NCI-H128 (cell line): Measurements from ENCODE around the gene ACTL9.

Experiments
- DNase-seq: peaks from one replicate; lab custom pipeline; 2025; ENCODE audit not compliant: unreplicated experiment; lab: John Stamatoyannopoulos, UW

The ACTL9 gene

DNA sequence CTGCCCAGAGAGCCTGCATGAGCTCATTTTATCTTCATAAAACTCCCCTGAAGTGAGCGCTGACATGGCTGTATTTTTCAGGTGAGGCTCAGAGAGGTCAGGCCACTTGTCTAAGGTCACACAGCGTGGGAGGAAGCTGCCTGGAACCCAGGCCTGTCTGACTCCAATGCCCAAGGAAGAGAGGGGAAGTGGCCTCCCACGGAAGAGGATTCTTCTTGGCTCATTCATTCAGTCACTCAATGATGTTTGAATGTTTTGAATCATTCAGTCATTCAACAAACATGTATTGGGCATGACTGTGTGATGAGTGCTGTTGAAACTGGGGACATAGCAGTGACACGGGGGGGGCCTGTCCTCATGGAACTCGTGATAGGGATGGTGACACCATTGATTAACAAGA is 12.0 kb downstream of the ACTL9 start:
- no peak for DNase-seq

DNA sequence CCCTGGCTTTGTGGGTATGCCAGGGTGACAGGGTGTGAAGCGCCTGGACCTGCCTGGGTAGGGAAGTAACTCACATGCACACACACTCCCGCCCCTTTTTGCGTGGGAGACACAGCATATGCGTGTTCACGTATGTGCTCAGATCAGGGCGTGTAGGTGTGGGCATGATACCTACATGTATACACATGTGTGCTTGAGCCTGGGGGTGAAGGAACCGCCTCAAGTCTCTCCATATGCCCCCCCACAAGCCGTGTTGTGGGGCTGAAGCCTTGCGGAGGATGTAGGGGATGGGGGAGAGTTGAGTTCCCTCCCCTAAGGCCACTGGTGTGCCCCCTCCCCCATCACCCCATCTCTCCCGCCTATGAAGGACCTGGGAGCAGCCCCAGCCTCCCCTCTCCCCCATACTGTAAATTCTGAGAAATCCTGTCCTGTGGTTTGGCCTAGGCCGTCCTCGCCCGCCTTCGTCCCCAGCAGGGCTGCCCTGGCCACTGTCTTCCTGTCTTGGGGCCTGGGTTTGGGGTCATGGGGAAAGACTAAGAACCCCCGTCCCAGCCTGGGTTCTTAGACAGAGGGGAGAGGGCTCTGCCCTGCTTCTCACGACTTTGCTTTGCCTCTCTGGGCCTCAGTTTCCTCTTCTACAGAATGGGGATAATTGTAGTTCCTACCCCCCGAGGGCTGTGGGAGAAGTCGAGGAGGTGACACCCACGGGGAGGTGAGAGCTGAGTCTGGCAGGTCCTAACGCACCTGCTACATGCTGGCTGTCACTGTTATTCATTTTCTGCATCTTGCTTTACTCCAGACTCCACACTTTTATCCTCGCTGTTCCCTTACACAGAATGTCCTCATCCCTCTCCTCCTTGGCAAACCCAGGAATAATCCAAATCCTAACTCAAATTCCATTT is 14.3 kb downstream of the ACTL9 start:
- no peak for DNase-seq

DNA sequence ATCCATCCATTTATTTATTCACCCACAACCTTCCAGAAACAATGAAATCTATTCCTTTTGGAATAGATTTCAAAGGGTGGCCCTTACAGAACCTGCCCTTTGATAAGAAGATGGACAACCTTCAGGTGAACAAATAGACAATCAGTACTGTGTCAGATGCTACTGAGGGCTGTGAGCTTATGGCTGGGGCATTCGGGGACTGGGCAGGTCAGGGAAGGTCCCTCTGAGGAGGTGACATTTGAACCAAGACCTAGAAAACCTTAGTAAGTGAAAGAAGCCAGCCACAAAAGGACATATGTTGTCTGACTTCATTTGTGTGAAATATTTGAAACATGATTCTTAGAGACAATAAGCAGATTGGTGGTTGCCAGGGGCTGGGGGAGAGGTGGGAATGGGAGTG is 15.7 kb downstream of the ACTL9 start:
- DNase-seq = no peak

DNA sequence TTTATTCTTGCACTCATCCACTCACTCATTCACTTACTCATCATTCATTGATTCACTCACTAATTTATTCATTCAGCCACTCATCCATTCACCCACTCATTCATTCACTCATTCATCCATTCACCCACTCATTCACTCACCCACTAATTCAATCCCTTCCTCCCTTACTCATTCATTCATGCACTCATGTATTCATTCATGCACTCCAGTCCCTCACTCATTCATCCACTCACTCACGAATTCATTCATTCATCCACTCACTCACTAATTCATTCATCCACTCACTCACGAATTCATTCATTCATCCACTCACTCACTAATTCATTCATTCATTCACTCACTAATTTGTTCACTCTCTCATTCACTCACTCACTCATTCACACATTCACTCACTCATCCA is 16.1 kb downstream of the ACTL9 start:
- no peak for DNase-seq

DNA sequence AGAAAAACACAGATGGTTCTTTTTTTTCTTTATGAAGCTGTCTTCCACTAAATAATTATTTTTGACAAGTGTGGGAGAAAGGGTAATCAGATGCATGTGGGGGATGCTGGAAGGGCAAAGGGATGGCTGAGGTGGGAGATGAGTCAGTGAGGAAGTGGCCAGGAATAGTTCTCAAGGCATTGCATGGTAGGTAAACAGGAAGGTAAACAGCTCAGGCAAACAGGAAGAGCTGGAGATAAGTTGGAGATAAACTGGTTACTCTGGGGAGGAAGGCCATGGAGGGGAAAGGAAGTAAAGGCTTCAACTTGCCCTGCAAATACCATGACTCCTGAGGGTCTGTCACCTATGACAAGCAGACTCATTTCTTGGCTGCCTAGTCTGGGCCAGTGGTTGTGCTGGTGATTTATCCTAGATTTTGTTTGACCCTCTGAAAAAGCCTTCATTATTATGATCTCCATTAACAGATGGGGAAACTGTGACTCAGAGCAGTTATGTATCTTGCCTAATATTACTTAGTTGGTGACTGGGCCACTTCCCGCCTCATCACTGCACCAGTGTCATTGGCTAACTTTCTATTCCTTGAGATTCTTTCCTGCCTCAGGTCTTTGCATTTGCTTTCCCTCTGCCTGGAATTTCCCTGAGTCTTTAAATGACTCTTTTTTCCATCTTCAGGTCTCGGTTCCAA is 17.1 kb downstream of the ACTL9 start:
- DNase-seq = no peak

DNA sequence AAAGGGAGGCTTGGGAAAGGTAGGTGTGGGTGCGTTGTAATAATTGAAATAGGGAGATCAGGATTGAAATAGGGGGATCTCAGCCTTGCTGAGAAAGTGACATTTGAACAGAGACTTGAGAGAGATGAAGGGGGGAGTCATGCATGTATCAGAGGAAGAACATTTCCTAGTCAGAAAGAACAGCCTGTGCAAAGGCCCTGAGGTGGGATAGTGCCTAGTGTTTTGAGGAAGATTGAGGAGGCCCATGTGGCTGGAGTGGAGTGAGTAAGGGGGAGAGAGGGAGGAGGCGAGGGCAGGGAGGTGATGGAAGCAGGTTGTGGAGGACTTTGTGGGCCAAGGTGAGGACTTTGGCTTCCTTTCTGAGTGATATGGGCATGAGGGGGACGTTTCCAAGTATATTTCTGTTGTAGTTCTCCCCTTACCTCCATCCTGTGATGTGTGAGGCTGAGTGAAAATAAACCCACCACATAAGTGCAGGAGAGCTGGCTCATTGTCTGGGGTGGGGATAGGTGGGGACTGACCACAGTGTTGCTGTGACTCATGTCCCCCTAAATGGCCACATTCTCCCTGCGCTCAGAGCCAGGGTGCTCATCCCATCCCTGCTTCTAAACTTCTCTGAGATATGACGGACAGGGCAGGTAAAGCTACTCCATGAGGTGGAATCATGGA is 17.8 kb downstream of the ACTL9 start:
- no peak for DNase-seq

DNA sequence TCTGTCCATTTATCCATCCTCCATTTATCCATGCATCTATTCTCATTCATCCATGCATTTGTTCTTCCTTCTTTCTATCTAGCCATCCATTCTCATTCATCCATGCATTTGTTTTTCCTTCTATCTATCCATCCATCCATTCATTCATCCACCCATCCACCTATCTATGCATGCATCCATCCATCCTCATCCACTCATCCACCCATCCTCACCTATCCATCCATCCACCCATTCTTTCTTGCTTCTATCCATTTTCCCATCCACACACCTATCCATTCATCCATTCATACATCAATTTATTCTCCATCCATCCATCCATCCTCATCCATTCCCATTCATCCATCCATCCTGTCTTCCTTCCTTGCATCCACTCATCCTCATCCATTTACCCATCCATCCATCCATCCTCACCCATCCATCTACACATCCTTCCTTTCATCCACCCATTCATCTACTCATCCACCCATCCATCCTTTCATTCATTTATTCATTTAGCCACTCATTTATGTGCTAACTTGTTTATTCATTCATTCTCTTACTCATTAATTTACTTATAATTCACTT is 20.3 kb downstream of the ACTL9 start:
- DNase-seq = no peak

DNA sequence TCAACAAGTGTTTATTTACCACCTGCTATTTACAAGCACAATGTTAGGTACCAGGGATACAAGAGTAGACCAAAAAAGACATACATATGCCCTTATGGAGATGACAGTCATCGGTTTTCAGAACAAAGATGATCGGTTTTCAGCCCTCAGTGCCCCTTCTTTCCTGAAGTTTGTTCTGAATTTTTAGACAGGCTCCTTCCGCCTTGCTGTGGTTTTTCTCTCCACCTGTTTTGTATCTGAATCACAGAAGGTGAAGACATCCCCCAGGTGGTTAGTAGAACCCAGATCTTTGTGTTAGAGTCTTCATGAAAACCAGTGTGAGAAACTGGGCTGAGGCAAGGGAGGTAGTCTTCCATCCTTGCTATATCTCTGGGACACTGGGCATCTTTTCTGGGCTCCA is 23.5 kb downstream of the ACTL9 start:
- no peak for DNase-seq

DNA sequence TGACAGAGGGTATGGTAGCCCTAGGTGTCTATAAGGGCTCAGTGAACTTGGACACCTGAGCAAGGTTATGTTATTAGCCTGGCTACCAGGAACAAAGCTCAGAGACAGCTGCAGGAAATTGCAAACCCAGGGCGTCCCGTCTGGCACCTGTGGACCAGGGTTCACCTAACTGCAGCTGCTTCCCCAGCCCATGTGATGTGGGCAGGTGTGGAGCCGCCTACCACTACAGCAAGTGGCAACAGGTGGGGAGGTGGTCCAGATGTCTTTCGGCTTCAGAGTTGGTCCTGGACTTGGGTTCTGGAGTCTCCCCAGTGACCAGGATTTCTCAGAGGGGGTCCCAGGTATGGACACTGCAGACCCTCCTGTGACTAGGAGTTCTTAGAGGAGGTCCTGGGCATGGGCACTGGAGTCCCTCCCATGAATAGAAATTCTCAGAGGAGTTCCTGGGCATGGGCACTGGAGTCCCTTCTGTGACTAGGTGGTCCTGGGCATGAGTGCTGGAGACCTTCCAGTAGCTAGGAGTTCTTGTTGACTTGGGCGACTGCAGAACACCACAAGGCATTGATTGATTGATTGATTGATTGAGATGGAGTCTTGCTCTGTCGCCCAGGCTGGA is 25.2 kb downstream of the ACTL9 start:
- no peak for DNase-seq

DNA sequence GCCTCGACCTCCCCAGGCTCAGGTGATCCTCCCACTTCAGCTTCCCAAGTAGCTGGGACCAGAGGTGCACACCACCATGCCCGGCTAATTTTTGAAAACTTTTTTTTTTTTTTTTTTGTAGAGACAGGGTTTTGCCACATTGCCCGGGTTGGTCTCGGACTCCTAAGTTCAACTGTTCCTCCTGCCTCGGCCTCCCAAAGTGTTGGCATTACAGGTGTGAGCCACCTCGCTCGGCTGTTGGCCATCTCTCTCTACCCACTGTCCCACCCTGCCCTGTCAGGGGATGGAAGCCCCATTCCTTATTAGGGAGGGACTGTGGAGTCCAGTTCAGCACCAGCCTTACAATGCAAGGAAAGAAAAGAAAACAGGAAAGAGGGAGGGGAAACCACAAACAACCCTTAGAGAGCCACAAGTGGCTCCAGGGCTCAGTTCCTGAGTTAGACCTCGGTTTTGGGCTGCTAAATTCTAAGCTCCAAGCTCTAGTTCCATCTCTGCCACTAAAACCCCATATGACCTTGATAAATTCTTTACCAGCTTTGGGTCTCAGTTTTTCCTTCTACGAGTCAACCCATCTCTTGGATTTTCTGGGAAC is 31.7 kb downstream of the ACTL9 start:
- no peak for DNase-seq

DNA sequence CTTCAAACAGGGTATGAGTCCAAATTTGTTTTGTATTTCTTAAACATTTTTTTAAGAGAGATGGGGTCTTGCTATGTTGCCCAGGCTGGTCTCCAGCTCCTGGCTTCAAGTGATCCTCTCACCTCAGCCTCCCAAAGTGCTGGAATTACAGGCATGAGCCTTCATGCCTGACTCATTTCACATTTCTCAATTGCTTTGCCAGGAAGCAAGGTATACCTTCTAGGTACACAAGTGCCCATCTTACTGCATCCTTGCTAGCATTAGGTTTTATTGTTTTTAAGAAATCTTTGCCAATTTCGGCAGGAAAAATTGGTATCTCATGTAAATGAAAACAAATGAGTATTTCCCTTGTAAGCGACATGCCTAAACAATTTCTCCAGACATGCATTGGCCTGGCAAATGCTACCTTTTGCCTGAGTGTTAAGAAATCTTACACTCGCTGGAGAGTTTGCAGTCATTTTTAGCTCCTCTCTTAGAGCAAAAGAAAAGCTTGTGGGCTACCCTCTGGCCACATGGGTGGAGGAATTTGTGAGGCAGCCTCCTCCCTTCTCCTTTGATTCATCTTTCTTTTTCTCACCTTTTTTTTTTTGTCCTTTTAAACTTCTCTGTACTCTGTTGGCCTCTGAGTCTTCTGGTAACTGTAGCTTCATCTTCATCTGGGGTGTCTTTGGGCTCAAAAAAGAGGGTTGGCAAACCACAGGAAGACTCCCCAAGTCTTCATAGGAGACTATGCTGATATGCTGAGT is 33.0 kb downstream of the ACTL9 start:
- DNase-seq = no peak

DNA sequence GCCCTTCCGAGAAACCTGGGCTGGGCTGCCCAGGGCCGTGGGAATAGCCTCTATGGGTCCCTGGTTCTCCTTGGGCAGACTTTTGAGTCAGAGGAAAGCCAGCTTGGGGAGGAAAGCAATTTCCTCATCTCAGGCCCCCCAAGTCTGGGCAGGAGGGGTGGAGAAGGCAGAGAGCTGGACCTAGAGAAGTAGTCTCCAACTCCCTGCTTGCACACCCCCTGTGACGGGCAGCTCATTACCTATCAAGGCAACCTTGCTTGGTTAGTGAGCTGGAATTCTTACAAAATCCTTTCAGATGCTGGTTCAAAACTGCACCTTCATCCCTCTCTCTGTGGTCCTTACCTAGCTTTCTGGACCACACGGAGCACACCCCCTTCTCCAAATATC is 33.9 kb downstream of the ACTL9 start:
- DNase-seq = no peak

DNA sequence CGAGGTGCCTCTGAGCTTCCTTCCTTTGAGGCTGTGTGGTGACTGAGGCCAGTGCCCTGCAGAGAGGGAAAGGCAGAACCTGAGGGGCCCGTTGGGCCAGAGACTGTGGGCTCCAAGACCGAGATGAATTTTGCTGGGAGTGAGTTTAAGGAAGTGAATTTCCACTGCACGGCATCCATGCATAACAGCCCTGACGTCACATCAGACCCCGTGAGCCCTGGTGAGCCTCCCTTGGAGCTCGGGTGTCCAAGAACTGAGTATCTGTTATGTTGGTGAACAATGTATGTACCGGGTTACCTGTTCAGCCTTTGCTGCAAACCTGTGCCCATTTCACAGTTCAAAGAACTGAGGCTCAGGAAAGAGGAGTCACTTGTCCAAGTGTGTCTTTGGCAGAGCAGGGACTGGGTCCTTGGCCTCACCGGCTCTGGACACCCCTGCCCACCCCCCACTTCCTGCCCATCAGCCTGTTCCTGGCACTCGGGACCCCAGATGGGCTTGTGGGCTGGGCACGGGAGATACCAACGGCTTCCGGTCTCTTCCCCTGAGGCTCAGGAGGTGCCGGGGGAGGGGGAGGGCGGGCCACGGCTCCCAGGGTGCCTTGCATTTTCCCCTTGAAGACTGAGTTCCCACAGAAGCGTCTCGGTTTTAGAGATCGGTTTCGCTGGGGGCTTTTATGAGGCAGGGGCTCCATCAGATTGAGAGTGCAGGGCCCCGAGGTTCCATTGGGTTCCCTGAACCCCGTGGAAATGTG is 34.5 kb downstream of the ACTL9 start:
- DNase-seq = no peak

DNA sequence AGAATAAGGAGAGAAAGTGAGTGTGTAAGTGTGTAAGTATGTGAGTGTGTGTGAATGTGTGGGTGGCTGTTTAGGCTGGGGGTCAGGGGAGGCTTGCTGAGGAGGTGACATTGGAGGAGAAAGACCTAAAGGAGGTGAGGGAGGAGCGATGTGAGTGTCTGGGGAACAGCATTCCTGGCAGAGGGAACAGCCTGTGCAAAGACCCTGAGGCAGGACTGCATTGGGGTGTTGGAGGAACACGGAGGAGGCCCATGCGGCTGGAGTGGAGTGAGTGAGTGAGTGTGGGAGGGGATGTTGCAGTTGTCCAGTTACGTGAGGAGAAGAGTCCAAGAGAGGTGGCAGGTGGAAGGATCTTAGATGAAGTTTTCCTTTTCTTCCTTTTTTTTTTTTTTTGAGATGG is 36.3 kb downstream of the ACTL9 start:
- DNase-seq = no peak

DNA sequence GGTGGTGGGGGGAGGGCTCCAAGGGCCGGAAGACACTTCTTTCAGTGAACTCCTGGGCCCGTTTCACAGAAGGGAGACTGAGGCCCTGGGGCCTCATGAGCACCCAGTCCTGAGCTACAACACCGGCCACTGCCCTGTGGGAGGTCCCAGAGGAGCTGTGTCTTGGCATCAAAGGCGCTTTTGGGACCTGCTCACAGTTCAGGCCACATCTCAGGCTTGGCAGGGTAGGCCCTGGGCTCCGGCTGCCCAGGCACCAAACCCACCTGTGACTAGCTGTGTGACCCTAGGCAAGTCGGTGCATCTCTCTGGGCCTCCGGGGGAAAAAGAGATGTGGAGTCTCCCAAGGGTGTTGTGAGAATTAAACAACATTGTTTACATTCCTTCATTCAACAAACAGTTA is 38.7 kb downstream of the ACTL9 start:
- no peak for DNase-seq

DNA sequence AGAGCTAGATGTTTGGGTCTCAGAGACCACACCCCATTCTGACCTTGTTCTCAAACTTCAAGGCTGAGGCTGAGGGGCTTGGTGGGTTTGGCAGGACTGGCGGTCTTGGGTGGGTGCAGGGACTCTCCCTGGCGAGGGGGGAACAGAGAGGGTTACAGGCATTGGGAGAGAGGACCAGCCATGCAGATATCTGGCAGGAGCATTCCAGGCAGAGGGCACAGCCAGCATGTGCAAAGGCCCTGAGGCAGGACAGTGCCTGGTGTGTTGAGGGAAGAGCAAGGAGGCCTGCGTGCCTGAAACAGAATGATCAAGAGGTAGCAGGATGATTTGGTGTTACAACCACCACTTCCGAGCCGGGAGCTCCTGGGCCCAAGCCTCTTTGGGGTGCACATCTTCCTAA is 40.7 kb downstream of the ACTL9 start:
- DNase-seq = no peak

DNA sequence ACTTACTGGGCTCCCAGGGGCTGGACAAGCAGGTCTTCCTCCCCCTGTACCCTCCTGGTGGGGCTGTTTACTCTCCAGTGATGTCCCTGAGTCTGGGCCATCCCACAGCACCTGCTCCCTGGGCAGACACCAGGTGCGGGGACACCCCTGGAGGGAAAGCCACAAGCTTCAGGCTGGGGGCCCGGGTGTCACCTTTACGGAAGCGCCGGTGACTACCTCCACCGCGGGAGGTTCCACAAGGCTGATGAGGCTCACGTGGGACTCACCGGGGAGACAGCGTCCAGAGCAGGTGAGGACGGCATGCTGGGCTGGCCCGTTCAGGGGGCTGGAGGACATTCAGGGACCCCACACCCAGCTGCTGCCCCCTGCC is 43.3 kb downstream of the ACTL9 start:
- no peak for DNase-seq

DNA sequence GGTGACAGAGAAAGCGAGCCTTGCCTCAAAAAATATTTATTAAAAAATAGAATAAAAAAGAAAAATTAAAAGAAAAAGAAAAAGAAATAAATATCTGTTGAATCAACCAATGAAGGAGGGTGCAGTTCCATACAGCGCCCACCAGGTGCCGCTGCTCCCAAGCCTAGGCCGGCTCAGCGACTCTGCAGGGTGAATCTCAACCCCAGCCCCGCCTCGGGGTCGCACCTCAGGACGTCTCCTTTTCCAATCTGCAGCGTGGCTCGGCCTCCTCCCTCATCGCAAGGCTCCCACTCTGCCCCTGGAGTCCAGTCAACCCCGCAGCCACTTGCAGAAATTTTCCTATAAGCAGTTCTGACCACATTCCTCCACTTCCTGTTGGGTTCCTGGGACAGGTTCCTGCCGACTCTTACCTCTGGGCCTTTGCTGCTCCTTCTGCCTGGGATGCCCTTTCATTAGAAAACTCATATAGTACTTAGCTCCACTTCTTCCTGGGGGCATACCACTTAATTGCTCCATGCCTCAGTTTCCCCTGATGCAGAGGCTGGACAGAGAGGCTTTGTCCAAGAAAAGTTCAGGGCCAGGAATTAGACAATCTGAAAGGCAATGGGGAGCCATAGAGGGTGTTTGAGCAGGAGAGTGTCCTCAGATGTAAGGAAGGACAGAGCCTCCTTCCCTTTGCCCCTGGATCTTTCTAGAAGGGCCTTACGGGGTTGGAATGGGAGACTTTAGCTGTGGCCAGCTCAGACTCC is 43.8 kb downstream of the ACTL9 start:
- no peak for DNase-seq

DNA sequence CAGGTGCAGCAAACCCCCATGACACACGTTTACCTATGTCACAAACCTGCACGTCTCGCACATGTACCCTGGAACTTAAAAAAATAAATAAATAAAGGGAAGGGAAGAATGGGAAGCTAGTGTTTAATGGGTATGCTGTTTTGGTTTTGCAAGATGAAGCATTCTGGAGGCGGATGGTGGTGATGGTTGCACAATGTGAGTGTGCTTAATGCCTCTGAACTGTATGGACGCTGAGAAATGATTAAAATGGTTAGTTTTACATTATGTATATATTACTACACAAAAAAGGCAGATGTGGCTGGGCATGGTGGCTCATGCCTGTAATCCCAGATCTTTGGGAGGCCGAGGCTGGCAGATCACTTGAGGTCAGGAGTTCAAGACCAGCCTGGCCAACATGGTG is 50.4 kb downstream of the ACTL9 start:
- no peak for DNase-seq
